GM19324 (cell line): ENCODE data around the gene PRKCQ.
"Not testable (repeated sequence)": the region's sequence is repeated elsewhere in the genome, so short reads cannot be mapped to it uniquely, and the experiment has no call there.

Source experiments
- ATAC-seq: cut with Tn5 transposase; IDR thresholded peaks from one replicate; pipeline ENCODE4 v1.9.1; 2021; ENCODE audit warnings: mild to moderate bottlenecking, moderate library complexity; ENCODE audit not compliant: unreplicated experiment, low FRiP score

The PRKCQ gene

GRCh38 chr10:6395606-6396005 lies 184.5 kb downstream of the PRKCQ start:
- no peak for ATAC-seq

- no peak for ATAC-seq
Measured at GRCh38 chr10:6394084-6394483, 186.0 kb downstream of the PRKCQ start.

DNA sequence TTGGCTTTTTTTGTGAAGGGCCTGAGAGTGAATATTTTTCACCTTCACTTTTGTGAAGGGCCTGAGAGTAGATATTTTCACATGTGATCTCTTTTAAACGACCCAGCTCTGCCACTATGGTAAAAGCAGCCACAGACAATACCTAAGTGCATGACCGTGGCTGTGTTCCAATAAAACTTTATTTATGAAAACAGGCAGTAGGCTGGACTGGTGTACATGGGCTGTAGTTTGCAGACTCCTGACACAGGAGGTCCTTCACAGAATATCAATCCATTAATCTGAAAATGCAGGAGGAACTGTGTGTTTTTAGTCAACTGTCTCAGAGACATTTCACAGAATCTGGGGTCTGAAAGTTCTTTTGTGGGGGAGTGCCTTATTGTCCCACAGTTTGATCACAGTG lies 186.9 kb downstream of the PRKCQ start:
- ATAC-seq: no peak

- ATAC-seq: no peak
Measured at GRCh38 chr10:6390213-6390845, 189.7 kb downstream of the PRKCQ start.

DNA sequence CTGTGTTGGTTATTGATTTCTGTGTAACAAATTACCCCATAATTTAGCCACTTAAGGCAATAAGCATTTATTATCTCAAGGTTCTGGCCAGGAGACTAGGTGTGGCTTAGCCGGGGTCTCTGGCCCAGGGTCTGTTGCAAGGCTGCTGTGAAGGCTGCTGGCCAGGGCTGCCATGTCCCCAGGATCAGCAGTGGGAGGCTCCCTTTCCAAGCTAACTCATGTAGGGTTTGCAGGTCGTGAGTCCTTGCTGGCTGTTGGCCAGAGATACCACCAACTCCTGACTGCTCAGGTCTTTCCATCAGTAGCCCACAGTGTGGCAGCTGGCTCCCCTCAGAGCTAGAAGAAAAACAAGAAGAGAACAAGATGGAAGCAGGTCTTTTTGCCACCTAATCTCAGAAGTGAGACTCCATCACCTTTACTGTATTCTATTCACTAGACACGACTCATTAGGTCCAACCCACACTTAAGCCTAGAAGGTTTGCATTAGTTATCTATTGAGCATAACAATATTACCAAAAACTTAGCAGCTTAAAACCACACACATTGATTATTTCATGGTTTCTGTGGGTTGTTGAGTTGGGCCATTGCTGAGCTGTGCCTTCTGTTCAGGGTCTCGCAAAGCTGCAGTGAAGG lies 191.7 kb downstream of the PRKCQ start:
- ATAC-seq: no peak

DNA sequence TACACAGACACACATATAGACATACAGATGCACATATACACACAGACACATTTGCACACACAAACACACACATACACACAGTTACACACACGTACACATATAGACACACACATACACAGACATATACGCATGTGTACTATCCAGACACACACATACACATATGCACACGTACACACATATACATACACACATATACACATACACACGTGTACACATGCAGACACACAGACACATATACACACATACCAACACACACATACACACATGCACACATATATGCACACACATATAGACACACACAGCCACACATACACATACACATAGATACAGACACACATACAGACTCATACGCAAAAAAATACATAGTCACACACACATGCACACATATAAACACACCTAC lies 193.1 kb downstream of the PRKCQ start:
- no peak for ATAC-seq

DNA sequence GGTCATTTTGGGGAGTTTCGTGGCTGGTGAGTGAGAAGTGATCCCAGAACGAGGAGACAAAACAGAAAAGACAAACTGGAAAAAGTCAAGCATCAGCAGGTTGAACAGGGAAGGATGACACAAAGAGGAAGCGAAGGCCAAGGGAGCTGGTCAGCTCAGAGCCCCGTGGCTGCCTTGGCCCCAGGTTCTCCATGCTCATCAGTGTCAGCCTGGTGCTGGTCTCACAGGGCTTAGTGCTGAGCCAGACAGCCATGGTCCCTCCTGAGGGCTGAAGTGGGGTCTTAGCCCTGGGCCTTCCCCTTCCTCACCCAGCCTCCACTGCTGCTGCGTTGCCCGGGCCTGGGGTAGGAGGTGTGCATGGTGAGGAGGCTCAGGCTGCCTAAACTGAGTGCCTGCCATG lies 193.7 kb downstream of the PRKCQ start:
- ATAC-seq: no peak

DNA sequence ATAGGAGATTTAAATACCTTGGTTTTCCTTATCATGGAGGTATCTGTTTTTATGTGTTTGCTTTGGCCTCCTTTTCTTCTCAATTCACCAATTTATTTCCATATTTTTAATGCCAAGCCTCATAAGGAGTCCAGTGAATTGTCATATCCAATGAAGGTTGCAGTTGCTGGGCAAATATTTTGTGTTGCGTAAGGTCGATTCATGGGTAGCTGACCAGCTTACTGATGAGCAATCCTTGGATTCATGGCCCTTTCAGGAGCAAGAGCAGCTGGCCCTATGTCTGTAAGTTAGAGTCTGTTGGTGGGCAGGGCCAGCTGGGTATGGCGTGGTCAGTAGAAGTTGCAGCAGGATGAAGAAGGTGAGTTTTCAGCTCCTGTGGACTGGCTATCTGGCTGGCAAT lies 194.4 kb downstream of the PRKCQ start:
- no peak for ATAC-seq

- ATAC-seq: no peak
Measured at GRCh38 chr10:6384847-6385246, 195.2 kb downstream of the PRKCQ start.

- no peak for ATAC-seq
Measured at GRCh38 chr10:6384031-6384430, 196.0 kb downstream of the PRKCQ start.

- ATAC-seq: no peak
Measured at GRCh38 chr10:6383096-6383812, 196.8 kb downstream of the PRKCQ start.

DNA sequence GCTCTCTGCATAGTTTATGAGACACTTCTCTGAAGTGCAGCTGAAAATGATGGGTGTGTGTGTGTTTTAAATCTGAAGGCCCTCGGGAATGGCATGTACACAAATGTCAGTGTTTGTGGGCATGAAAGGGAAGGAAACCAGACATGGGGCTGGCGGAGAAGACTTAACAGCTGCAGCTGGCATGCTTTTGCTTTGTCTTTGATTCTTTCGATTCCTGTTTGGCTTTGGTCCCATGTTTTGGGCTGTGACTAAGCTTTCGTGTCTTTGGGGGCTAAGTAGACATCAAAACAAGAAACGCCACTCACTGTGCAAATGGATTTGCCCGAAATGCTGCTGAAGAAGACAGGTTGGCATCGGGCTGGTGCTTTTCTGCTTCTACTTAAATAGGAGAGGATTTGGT lies 198.0 kb downstream of the PRKCQ start:
- peak; percentile 51 for ATAC-seq

DNA sequence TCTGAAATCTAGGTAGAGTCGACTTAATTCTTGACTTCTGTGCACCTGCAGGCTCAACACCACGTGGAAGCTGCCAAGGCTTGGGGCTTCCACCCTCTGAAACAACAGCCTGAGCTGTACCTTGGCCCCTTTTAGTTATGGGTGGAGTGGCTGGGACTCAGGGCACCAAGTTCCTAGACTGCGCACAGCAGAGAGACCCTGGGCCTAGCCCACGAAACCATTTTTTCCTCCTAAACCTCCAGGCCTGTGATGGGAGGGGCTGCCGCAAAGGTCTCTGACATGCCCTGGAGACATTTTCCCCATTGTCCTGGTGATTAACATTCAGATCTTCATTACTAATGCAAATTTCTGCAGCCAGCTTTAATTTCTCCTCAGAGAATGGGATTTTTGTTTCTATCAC lies 199.6 kb downstream of the PRKCQ start:
- ATAC-seq: not testable (repeated sequence)

DNA sequence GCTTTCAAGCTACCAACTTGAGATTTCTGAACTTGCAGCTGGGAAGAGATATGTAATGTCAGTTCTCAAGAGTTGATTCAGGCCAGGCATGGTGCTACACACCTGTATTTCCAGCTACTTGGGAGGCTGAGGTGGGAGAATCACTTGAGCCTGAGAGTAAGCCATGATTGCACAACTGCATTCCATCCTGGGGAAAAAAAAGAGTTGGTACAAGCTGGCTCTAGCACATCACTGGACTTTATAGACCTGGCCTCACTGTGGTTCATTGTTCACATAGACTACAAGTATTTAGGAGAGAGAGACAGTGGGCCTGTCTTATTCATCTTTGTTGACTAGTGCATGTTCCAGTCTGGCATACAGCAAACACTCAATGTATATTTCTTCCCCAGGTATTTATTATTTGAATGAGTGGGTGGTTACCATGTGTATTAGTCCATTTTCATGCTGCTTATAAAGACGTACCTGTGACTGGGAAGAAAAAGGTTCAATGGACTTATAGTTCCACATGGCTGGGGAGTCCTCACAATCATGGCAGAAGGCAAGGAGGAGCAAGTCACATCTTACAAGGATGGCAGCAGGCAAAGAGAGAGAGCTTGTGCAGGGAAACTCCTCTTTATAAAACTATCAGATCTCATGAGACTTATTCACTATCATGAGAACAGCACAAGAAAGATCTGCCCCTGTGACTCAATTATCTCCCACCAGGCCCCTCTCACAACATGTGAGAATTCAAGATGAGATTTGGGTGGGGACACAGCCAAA lies 200.9 kb downstream of the PRKCQ start:
- no peak for ATAC-seq
